ENCODE results near the gene ARF3. TPM values are rescaled to one million over a fixed set of nuclear protein-coding genes. Genes with fewer than 3 reads are reported as not detected.

ARF3 gene
- polyA plus RNA-seq, 1 of the 3 experiments (the other 2 are of a cell fraction) = 204 TPM

GRCh38 chr12:48923117-48923516 lies 34.2 kb downstream of the ARF3 start:
- no peak for TF ChIP-seq ELF1 (IDR thresholded peaks at IDR 0.05)
- H3K9ac ChIP-seq = no peak overlapping the region
- ChIA-PET POLR2A (no interaction called here), CTCF (interaction anchor here (1.0 to 3.9 kb wide), 10 partner anchors 9 to 72 kb away, joined by 3 to 29 read pairs (median 10); partner anchors contain the start of genes WNT1 and WNT10B)
- H3K27ac ChIP-seq (ENCODE audit: low read depth in 2 of 2, low read length in 1 of 2) = no peak overlapping the region
- peaks cover 12% of the 10 kb centered on the region for H3F3A ChIP-seq (replicated peaks; ENCODE audit: insufficient read depth)
- H4K20me1 ChIP-seq (ENCODE audit: insufficient read depth) = no peaks in the 10 kb centered on the region
- H3K79me2 ChIP-seq (ENCODE audit: insufficient read depth) = peaks cover 9% of the 10 kb centered on the region; the same call in 1 of the 2 replicates
- no peak overlapping the region for H3K4me2 ChIP-seq
- no peak overlapping the region for H3K4me3 ChIP-seq (ENCODE audit: low read depth in 2 of 2, low read length in 1 of 2)
- H2AFZ ChIP-seq (ENCODE audit: low read depth) = no peak overlapping the region
- H3K9me3 ChIP-seq = no peaks in the 10 kb centered on the region
- 98% methylated on average over 3 of the region's 3 CpGs for WGBS (ENCODE audit: low lambda C conversion rate)
- no peaks in the 10 kb centered on the region for H3K27me3 ChIP-seq (ENCODE audit: insufficient read depth)
- H3K4me1 ChIP-seq (ENCODE audit: control insufficient read depth in 1 of 2, insufficient read depth in 2 of 2, low read depth in 1 of 2, low read length in 1 of 2) = no peaks in the 10 kb centered on the region; a peak in 1 of 4 replicates
- peaks cover 26 to 29% of the 10 kb centered on the region in 2 experiments for H3K36me3 ChIP-seq (replicated peaks in 1 of 2; ENCODE audit: control insufficient read depth in 1 of 2, insufficient read depth in 2 of 2, low read length in 1 of 2)
- DNase-seq = no peak
- no peaks in the 10 kb centered on the region for H3K9me2 ChIP-seq

GRCh38 chr12:48917857-48918537 lies 39.3 kb downstream of the ARF3 start:
- no peaks in the 10 kb centered on the region for H3F3A ChIP-seq (replicated peaks; ENCODE audit: insufficient read depth)
- ChIA-PET CTCF (interaction anchor here (1.1 to 2.5 kb wide), 4 partner anchors 14 to 27 kb away, joined by 4 to 7 read pairs (median 6); a partner anchor contains a TSS), POLR2A (no interaction called here)
- H3K4me2 ChIP-seq = no peak overlapping the region
- H4K20me1 ChIP-seq (ENCODE audit: insufficient read depth) = no peaks in the 10 kb centered on the region
- H3K79me2 ChIP-seq (ENCODE audit: insufficient read depth) = no peaks in the 10 kb centered on the region
- no peaks in the 10 kb centered on the region for H3K9me2 ChIP-seq
- no peaks in the 10 kb centered on the region; a peak in 1 of 4 replicates for H3K4me1 ChIP-seq (ENCODE audit: control insufficient read depth in 1 of 2, insufficient read depth in 2 of 2, low read depth in 1 of 2, low read length in 1 of 2)
- H3K36me3 ChIP-seq (replicated peaks in 1 of 2; ENCODE audit: control insufficient read depth in 1 of 2, insufficient read depth in 2 of 2, low read length in 1 of 2) = peaks cover 13 to 17% of the 10 kb centered on the region in 2 experiments
- H3K4me3 ChIP-seq (ENCODE audit: low read depth in 2 of 2, low read length in 1 of 2) = no peak overlapping the region
- H3K27ac ChIP-seq (ENCODE audit: low read depth in 2 of 2, low read length in 1 of 2) = no peak overlapping the region
- H3K9me3 ChIP-seq = no peaks in the 10 kb centered on the region
- no peak overlapping the region for H2AFZ ChIP-seq (ENCODE audit: low read depth)
- DNase-seq = no peak
- H3K9ac ChIP-seq = no peak overlapping the region
- TF ChIP-seq REST (IDR thresholded peaks at IDR 0.05; ENCODE audit: low read depth, low read length) (no peak), ZBTB33 (IDR thresholded peaks at IDR 0.05; ENCODE audit: borderline replicate concordance, low read depth) (no peak), PBX3 (IDR thresholded peaks at IDR 0.05) (no peak), USF1 (IDR thresholded peaks at IDR 0.05; ENCODE audit: borderline replicate concordance, low read depth) (no peak), TEAD4 (IDR thresholded peaks at IDR 0.05; ENCODE audit: borderline replicate concordance, insufficient read depth) (no peak)
- 87% methylated on average over 3 of the region's 3 CpGs for WGBS (ENCODE audit: low lambda C conversion rate)
- no peaks in the 10 kb centered on the region for H3K27me3 ChIP-seq (ENCODE audit: insufficient read depth)

Measured in SK-N-SH (cell line).